ENCODE data around the gene MED9.

GRCh38 chr17:17491546-17491988, 14.8 kb downstream of the MED9 start:
- TF ChIP-seq POLR2A (IDR thresholded peaks at IDR 0.05; ENCODE audit: low read depth, low read length) (no peak), EZH2 (IDR thresholded peaks at IDR 0.05; ENCODE audit: borderline replicate concordance, low read depth, low read length, severe bottlenecking) (no peak), CTCF (IDR thresholded peaks at IDR 0.05; ENCODE audit: extremely low read depth in 1 of 2, insufficient read depth in 1 of 2, low read depth in 1 of 2, low read length in 2 of 2) (no peak), MAX (IDR thresholded peaks at IDR 0.05; ENCODE audit: insufficient read depth, insufficient read length) (no peak), POLR2AphosphoS5 (IDR thresholded peaks at IDR 0.05; ENCODE audit: insufficient read depth, low read depth, low read length) (no peak)

Measured in endothelial cell of umbilical vein (primary cell).